Heart left ventricle (tissue), 16 donors: ENCODE measurements around the gene CACNA2D3. TPM values are rescaled to one million over a fixed set of nuclear protein-coding genes. Genes with fewer than 3 reads are reported as not detected.

ENCODE experiments used
- ATAC-seq, 4 donors: fragments of 200-7000 bp; cut with Tn5 transposase; one replicate each; pipeline ENCODE4 v1.9.1; 2020 to 2022; ENCODE audit warnings: moderate library complexity in 4 of 4, mild to moderate bottlenecking in 3 of 4, moderate number of reproducible peaks in 1 of 4
- DNase-seq, 5 donors: peaks; one replicate each; pipeline ENCODE4 v3.0.0-alpha.2; 2020
- H3K27ac ChIP-seq, 12 donors: fragments of 200-600 bp; sonication (generic) in 4 of 12; one replicate each; pipeline versions ENCODE4 v1.5.0 to v1.8.0; 2016 to 2022; ENCODE audit warnings: mild to moderate bottlenecking in 2 of 12
- H3K27me3 ChIP-seq, 9 donors: fragments of 200-600 bp; sonication (generic) in 2 of 9; one replicate each; pipeline versions ENCODE4 v1.5.1 to v1.8.0; 2016 to 2022; ENCODE audit warnings: mild to moderate bottlenecking in 3 of 9
- H3K36me3 ChIP-seq, 9 donors: fragments of 200-600 bp; sonication (generic) in 2 of 9; one replicate each; pipeline versions ENCODE4 v1.5.0 to v1.8.0; 2018 to 2022; ENCODE audit warnings: mild to moderate bottlenecking in 2 of 9
- H3K4me1 ChIP-seq, 12 donors: fragments of 200-600 bp; sonication (generic) in 4 of 12; one replicate each; pipeline versions ENCODE4 v1.5.0 to v1.8.0; 2016 to 2022; ENCODE audit warnings: mild to moderate bottlenecking in 3 of 12
- H3K4me3 ChIP-seq, 12 donors: fragments of 200-600 bp; sonication (generic) in 4 of 12; one replicate each; pipeline versions ENCODE4 v1.5.0 to v1.8.0; 2017 to 2022; ENCODE audit warnings: mild to moderate bottlenecking in 9 of 12, moderate library complexity in 4 of 12
- H3K9me3 ChIP-seq, 12 donors: fragments of 200-600 bp; sonication (generic) in 4 of 12; one replicate each; pipeline versions ENCODE4 v1.5.0 to v1.8.0; 2016 to 2022; ENCODE audit warnings: mild to moderate bottlenecking in 1 of 12
- POLR2A ChIP-seq, 2 donors: fragments of 450-650 bp; IDR thresholded peaks; one replicate each; pipeline ENCODE4 v1.6.1; 2017; ENCODE audit warnings: antibody characterized with exemption in 2 of 2, mild to moderate bottlenecking in 2 of 2, moderate library complexity in 2 of 2
- WGBS, 4 donors: extraction: QIAGEN DNeasy Blood & Tissue Kit in 2 of 4; methylation state at CpG; one replicate each; pipeline versions ENCODE4 v1.1.5 to v1.1.7; 2013 to 2018; 5-methylcytosine and 5-hydroxymethylcytosine counted together
- intact Hi-C, 10 donors: fragments of 100-400 bp; cut with DNase I; formaldehyde crosslinking; loops; one replicate each; pipeline versions ENCODE4 v1.11.1 to v1.14.2; 2022
- polyA plus RNA-seq, 2 donors: library from polyadenylated mRNA; stranded (reverse); fragments of 200-250 nt; gene quantifications; one replicate each; pipeline ENCODE4 v1.2.3, GENCODE V29; 2013
- total RNA-seq, 9 donors: library from RNA; depleted of rRNA in 2 of 9; stranded (reverse); fragments of >200 nt in 2 of 9; fragmentation: NEBNext Ultra II Directional in 3 of 9; extraction: Animal tissue kit (Norgen Biotek cat#: 25700) in 3 of 9; gene quantifications; one replicate each; pipeline versions ENCODE4 v1.1.0 to v1.2.4, GENCODE V29; 2016 to 2023
- TF ChIP-seq, protein P1 (sequence below), 12 donors: fragments of 200-600 bp; sonication (generic) in 4 of 12; IDR thresholded peaks; one replicate each; pipeline versions ENCODE4 v1.5.0 to v1.8.0; 2018 to 2022; ENCODE audit warnings: antibody characterized with exemption in 12 of 12, mild to moderate bottlenecking in 5 of 12
- donor health status: ischemic (EF 13 %, LVEDD 7.1; RV severe dilation, severe dysfunction).
- donor health status: healthy with polysubstance abuse.
- donor health status: DM: no; HTN: yes; CAD: no.
- donor health status: DM: no; HTN: no; CAD: no.
- donor health status: ischemic (EF 25% LVEDD 6.9; RV normal size, moderate dysfunction).
- donor health status: ischemic (EF 25% LVEDD 5.7; RV mildly dilated, moderate dysfunction).
- donor health status: healthy.
- donor health status: DM: yes; HTN: yes; CAD: no.
- donor health status: ischemic (EF 35%, LVEDD 5.7; RV mildly dilated, moderate dysfunction).
- donor health status: nonischemic (EF 11% LVEDD 7.7; RV severe dilation, severe dysfunction).
- donor health status: DM: yes; HTN: yes; CAD: no.
- donor health status: PGD.
- donor health status: ischemic (EF 29% LVEDD 5.4; RV normal size, mild dysfunction).
- donor health status: nonischemic (EF 23%, LVEDD 6.1; RV moderate dilation, normal function).

CACNA2D3 gene
- total and polyA plus RNA-seq, 11 donors = 0.17 to 25.1 (median 12.8) TPM

DNA sequence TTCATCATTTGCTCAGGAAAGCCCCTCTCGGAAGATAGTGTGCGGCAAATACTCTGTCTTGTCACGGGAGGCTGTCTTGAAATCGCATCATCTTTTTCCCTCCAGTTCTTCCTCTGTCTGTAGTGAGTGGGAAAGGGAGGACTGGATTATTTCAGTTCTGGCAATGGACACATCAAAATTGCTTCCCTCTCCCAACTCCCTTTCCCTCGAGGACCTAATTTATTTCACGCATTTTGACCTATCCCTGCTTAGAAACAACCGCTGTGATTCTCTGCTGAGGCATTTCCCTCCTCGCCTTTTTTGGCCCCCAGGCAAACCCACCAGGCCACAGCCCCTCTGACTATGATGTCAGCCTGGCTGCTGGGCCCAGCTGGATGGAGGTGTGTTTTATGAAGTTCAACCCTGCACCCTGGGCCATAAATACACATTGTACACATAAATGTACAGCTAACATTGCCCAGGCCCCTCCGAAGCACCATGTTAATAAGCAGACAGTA lies 944.2 kb downstream of the CACNA2D3 start:
- no peaks in the 10 kb centered on the region for H3K36me3 ChIP-seq
- no peak overlapping the region for H3K4me3 ChIP-seq
- no peaks in the 10 kb centered on the region for H3K9me3 ChIP-seq
- TF ChIP-seq, protein P1, sequence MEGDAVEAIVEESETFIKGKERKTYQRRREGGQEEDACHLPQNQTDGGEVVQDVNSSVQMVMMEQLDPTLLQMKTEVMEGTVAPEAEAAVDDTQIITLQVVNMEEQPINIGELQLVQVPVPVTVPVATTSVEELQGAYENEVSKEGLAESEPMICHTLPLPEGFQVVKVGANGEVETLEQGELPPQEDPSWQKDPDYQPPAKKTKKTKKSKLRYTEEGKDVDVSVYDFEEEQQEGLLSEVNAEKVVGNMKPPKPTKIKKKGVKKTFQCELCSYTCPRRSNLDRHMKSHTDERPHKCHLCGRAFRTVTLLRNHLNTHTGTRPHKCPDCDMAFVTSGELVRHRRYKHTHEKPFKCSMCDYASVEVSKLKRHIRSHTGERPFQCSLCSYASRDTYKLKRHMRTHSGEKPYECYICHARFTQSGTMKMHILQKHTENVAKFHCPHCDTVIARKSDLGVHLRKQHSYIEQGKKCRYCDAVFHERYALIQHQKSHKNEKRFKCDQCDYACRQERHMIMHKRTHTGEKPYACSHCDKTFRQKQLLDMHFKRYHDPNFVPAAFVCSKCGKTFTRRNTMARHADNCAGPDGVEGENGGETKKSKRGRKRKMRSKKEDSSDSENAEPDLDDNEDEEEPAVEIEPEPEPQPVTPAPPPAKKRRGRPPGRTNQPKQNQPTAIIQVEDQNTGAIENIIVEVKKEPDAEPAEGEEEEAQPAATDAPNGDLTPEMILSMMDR (IDR thresholded peaks at IDR 0.05) = no peak
- no peak for TF ChIP-seq POLR2A (IDR thresholded peaks at IDR 0.05)
- intact Hi-C loops = no loop called here
- 55 to 68% (median 62%) methylated on average over 9 of the region's 9 CpGs for WGBS, 4 donors
- peak in 1 of 4 donors; percentile 14 for ATAC-seq
- no peaks in the 10 kb centered on the region for H3K27me3 ChIP-seq
- DNase-seq = no peak
- no peaks in the 10 kb centered on the region for H3K4me1 ChIP-seq
- H3K27ac ChIP-seq = no peak overlapping the region

DNA sequence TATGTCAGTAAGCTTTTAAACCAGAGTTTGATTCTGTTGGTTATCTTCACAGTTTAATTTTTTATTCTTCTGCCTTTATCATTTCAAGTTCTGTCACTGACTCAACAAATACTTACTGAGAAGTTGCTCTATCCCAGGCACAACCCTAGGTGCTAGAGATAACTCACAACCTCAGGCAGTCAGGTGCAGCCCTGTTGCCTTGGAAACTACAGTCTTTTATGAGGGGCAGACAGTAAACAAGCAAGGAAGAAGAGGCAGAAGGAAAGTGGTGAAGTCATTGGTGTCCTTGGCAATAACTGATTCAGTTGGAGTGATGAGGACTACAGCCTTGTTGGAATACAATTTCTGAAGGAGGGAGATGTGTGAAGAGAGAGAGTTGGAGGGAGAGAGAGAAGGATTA lies 947.6 kb downstream of the CACNA2D3 start:
- intact Hi-C loops = no loop called here
- no peaks in the 10 kb centered on the region for H3K4me1 ChIP-seq
- H3K27me3 ChIP-seq = no peaks in the 10 kb centered on the region
- TF ChIP-seq, protein P1 (IDR thresholded peaks at IDR 0.05) = no peak
- no peak for TF ChIP-seq POLR2A (IDR thresholded peaks at IDR 0.05)
- no peaks in the 10 kb centered on the region for H3K9me3 ChIP-seq
- H3K4me3 ChIP-seq = no peak overlapping the region
- ATAC-seq (no peak), DNase-seq (no peak)
- no peak overlapping the region for H3K27ac ChIP-seq
- no peaks in the 10 kb centered on the region for H3K36me3 ChIP-seq

DNA sequence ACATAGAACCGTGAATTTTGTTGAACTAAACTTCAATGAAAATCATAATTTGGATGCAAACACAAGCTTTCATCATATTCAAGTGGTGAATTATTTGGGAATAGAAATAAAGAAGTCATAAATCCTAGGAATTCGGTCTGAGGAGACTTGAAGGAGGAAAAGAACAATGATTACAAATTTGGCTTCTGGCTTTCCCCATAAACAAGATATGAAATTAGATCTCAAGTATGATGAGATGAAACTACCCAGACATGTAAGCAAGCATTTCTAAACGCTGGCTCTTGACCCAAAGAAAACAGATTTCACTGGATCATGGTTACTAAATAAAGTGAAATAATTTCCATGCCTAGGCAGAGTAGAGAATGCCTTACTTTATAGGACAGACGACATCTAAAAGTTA lies 952.4 kb downstream of the CACNA2D3 start:
- Histone ChIP-seq H3K27ac (no peak overlapping the region), H3K4me3 (no peak overlapping the region), H3K9me3 (no peaks in the 10 kb centered on the region), H3K36me3 (no peaks in the 10 kb centered on the region), H3K27me3 (no peaks in the 10 kb centered on the region), H3K4me1 (no peaks in the 10 kb centered on the region)
- WGBS, 4 donors = 56 to 70% (median 60%) methylated on average over 4 of the region's 4 CpGs
- intact Hi-C loops = no loop called here
- ATAC-seq (no peak), DNase-seq (no peak)
- TF ChIP-seq POLR2A (IDR thresholded peaks at IDR 0.05) = no peak
- TF ChIP-seq, protein P1 (IDR thresholded peaks at IDR 0.05) = no peak

DNA sequence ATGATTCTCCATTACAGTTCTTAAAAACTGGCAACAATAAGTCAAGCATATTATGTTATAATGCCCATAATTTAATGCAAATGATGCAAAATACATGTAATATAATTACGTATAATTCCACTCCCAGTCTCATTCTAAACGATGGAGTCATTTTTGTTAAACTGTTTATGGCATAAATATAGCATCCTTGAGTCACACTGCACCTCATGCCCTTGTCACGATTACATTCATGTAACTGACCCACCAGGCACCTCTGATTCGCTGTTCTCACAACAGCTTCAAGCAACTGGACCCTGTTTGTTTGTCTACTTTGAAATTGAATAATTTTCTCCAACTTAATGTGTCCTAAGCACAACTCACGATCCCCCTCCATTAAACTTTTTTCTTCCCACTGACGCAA lies 953.5 kb downstream of the CACNA2D3 start:
- intact Hi-C loops = no loop called here
- 83 to 85% (median 85%) methylated on average over 6 of the region's 6 CpGs for WGBS, 4 donors

More for the DNA sequence above, 953.5 kb downstream of the CACNA2D3 start:
- no peaks in the 10 kb centered on the region for H3K27me3 ChIP-seq
- no peaks in the 10 kb centered on the region for H3K36me3 ChIP-seq
- no peaks in the 10 kb centered on the region for H3K9me3 ChIP-seq
- TF ChIP-seq, protein P1 (IDR thresholded peaks at IDR 0.05) = no peak
- TF ChIP-seq POLR2A (IDR thresholded peaks at IDR 0.05) = no peak
- H3K4me3 ChIP-seq = no peak overlapping the region
- DNase-seq (no peak), ATAC-seq (no peak)
- H3K4me1 ChIP-seq = no peaks in the 10 kb centered on the region
- no peak overlapping the region for H3K27ac ChIP-seq
